GM18508 (cell line): ENCODE results near the gene MED13L.

Experiments
- ATAC-seq: cut with Tn5 transposase; IDR thresholded peaks from one replicate; pipeline ENCODE4 v1.9.1; 2021; ENCODE audit warnings: moderate number of reproducible peaks; ENCODE audit not compliant: insufficient read depth, unreplicated experiment

The MED13L gene

DNA sequence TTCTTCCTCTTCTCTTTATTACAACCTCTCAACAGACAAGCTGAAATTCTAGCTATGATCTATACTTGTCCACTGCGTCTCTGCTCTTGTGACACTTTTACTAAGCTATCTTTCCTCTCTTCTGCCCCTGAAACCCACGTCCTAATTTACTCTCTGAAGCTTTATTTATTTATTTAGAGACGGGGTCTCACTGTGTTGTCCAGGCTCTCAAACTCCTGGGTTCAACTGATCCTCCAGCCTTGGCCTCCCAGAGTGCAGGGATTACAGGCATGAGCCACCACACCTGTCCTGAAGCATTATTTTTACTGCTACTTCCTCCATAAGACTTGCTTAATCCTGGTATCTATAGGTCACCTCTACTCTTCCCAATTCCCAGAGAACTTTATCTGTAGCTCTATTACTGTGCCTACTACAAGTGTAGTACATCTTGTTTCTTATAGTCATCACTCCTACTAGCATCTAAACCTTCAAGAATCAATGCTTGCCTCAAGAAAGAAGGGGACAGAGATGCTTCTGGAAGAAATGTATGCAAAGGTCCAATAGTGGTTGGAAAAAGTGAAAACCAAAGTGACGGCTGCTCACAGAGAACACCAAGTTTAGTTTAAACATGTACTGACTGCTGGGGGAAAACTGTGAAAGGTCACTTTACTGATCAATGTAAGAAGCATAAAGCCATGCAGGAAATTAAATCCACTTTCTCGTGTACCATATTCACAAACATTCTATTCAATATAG is 61.3 kb downstream of the MED13L start:
- no peak for ATAC-seq

DNA sequence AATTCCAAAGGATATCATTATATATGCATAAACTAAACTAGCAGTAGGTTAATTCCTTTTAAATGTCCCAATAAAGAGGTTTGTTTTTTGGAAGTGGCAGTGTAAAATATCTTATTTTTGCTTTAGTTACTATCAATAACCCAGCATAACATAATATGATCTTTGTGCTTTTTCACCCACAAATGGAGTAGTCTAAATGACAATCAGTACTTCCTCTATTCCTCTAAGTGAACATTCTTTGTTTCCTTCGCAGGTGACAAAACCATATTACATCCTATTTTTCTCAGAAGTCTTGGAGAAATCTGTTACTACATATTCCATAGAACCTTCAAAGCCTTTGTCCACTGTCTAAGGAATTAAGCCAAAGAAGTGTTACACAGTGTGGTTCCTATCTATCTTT is 62.5 kb downstream of the MED13L start:
- no peak for ATAC-seq

GRCh38 chr12:116213885-116214527 is 63.5 kb downstream of the MED13L start:
- ATAC-seq, result no peak

DNA sequence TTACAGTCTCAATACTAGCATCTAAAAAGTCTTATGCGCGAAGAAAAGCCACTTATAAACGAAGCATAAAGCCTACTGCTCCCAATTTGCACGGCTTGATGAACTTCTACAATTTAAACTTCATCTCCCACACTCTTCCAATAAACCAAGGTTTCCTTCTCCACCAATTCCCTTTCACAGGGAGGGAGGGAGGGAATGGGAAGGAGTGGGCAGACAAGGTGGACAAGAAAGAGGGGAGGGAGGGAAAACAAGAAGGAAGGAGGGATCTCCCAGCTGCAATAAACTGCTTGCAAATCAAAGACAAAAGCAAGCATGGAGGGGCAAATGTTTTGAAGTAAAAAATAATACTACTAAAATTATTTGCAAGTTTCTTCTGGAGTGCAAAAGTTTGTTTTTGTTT is 64.5 kb downstream of the MED13L start:
- no peak for ATAC-seq

GRCh38 chr12:116210762-116211161 is 66.7 kb downstream of the MED13L start:
- ATAC-seq, result no peak

- no peak for ATAC-seq
These were observed 67.4 kb downstream of the MED13L start for GRCh38 chr12:116210131-116210530.

DNA sequence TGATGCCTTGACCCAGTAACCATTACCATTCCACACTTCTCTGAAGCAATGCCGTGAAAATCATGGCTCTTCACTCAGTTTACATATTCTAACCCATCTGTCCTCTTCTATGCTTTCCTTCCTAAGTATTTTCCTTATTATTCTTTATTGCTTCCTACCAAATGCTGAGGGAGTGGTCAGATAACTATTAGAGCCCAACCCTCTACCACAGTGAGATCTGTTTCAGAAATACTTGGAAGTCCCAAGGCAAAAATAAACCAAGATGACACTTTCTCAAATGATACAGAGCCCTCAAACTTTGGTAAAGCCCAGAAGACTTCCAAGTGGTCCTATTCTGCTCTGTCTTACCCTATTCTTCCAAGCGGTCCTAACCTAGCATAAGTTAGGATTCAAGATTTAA is 68.0 kb downstream of the MED13L start:
- no peak for ATAC-seq

DNA sequence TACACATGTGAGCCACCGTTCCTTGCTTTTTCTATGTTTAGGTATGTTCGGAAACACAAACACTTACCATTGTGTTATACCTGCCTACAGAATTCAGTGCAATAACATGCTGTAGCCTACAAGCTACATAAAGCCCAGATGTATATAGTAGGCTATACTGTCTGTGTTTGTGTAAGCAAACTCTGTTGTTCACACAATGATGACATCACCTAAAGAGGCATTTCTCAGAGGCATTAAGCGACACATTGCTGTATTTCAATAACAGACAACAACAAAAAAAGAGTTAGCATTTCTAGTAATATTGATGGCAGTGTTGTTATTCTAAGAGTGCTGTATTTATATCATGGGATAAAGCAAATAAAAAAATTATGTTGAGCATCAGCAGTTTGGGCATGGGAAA is 70.2 kb downstream of the MED13L start:
- no peak for ATAC-seq

DNA sequence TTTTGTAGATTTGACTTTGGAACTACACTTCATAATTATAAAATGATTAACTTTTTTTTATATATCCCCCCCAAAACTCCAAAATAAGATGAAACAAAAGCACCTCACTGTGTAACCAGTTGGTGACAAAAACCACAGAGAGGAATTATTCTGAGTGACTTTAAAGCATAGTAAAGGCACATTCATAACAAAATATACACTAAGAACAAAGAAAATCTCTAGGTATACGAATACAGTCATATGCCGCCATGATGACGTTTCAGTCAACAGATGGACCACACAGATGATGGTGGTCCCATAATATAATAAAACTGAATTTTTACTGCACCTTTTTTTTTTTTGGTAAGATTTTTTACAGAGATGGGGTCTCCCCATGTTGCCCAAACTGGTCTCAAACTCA is 70.7 kb downstream of the MED13L start:
- ATAC-seq, result no peak

GRCh38 chr12:116204785-116205184 is 72.7 kb downstream of the MED13L start:
- ATAC-seq, result no peak

DNA sequence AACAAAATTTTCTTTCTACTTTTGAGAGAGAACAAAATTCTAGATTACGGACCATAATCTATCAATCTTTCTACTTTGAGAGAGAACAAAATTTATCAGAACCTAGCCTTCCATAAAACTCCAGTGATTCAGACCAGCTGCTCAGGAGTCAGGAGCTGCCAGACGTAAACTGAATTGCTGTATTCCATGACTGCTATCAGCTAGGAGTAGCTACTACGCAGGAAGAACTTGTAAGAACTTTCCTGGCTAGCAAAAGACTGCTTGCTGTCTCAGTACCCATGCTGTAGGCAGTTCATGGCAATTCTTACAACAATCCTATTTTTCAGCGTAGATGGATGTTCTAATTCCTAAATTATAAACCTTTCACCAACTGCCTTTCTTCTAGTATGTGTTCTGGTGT is 73.3 kb downstream of the MED13L start:
- ATAC-seq, result no peak

DNA sequence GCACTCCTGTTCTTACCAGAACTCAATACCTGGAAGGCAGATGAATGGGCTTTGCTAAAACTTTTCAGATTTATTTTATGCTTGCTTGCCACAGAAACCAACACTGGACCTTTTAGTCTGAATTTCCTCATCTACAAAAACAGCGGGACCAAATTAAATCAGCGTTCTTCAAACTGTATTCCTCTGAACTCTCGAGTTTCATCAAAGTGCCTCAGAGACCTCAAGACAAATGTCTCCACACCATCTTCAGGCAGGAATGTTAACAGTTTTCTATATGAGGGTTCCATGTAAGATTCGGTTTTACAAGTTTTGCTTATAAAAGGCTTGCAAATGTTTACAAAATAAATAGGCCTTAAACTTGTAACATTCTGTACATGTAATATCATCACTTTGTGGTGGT is 74.6 kb downstream of the MED13L start:
- ATAC-seq, result no peak

GRCh38 chr12:116202433-116202832 is 75.1 kb downstream of the MED13L start:
- no peak for ATAC-seq

- no peak for ATAC-seq
These were observed 75.6 kb downstream of the MED13L start for GRCh38 chr12:116201908-116202307.

DNA sequence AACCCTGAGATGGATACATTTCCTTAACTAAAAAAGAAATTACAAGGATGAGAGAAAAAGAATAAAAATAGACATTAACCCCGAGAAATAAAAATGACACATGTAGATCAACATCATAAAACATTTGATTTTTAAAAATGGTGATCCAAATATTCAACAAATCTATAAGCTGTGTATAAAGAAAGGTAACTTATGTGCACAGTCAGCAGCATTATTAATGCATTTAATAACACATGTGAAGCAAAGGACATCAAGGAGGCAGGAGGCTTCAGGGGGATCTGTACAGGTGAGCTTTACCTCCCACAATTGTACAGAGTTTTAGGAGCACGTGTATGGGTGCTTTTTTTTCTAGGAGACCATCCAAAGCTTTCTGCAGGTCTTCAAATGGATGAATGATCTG is 76.1 kb downstream of the MED13L start:
- no peak for ATAC-seq

GRCh38 chr12:116200812-116201211 is 76.7 kb downstream of the MED13L start:
- ATAC-seq, result no peak

- no peak for ATAC-seq
These were observed 78.3 kb downstream of the MED13L start for GRCh38 chr12:116199160-116199706.

GRCh38 chr12:116196752-116197718 is 80.5 kb downstream of the MED13L start:
- ATAC-seq, result no peak

DNA sequence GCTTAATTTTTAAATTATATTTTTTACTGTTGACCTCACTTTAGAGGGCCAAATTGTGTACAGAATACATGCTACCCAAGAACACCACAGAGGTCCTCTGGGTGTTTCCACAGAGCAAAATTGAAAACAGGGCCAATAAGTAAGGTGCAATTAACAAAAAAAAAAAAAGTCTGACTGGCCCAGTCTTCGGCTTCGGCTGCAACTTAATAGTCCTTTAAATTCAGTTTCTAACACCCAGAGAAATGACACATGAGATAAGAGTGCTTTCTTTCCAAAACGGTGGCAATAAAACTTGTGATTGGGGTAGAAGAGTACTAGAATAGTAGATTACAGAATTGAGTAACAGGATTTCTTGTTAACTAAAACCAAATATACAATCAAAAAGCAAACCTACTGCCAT is 81.3 kb downstream of the MED13L start:
- ATAC-seq, result no peak

DNA sequence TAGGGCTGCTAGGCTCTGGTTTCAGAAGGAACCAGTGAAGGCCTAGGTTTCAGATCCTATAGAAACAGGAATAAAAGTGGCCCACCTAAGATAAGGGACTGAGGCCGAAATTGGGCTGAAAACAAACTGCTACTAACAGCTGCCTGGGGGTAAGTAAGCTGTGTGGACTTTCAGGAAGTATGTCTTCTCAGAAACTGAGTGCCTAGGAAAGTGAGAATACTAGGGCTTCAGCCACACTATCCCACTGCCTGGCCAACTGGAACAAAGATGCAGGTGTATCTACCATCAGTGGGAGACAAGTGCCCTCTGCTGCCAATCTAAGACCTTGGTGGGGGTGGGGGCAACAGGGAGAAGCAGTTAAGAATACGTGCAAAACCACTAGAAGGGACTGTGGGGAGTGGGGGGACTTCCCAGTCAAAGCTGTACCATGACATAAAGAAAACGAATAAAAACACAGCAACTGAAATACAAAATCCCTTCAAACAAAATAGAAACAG is 82.5 kb downstream of the MED13L start:
- peak; percentile 79 for ATAC-seq

DNA sequence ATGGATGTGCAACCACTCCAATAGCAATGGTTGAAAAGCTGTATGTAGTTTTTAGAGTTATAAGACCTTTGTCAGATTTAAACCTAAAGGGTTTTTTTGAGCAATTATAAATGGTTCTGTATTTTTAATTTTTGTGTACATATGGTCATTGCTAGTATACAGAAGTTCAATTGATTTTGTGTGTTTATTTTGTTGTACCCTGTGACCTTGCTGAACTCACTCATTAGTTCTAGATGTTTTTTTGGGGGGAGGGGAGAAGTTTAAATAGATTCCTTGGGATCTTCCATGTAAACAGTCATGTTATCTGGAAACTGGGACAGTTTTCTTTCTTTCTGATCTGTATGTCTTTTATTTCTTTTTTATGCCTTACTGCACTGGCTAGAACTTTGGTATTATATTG is 87.8 kb downstream of the MED13L start:
- ATAC-seq, result no peak
